ENCODE measurements around the gene ATRNL1. TPM values are rescaled to one million over a fixed set of nuclear protein-coding genes. Genes with fewer than 3 reads are reported as not detected.

The ATRNL1 gene
- total RNA-seq, 1 experiment from 2014 or later = 28.7 TPM

DNA sequence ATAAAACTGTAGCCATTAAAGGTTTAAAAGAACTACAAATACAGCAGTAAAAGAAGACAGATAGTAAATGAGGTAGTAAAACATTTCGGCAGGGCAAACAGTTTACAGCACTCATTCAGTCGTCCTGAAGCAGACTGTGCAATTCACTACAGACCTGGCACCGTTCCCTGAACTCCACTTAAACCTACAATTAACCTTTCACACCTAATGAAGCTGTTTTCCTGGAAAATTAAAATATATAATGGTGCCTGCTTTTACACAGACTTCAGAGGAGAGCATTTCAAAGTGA is 844.5 kb downstream of the ATRNL1 start (continued):
- TF ChIP-seq, protein P1, sequence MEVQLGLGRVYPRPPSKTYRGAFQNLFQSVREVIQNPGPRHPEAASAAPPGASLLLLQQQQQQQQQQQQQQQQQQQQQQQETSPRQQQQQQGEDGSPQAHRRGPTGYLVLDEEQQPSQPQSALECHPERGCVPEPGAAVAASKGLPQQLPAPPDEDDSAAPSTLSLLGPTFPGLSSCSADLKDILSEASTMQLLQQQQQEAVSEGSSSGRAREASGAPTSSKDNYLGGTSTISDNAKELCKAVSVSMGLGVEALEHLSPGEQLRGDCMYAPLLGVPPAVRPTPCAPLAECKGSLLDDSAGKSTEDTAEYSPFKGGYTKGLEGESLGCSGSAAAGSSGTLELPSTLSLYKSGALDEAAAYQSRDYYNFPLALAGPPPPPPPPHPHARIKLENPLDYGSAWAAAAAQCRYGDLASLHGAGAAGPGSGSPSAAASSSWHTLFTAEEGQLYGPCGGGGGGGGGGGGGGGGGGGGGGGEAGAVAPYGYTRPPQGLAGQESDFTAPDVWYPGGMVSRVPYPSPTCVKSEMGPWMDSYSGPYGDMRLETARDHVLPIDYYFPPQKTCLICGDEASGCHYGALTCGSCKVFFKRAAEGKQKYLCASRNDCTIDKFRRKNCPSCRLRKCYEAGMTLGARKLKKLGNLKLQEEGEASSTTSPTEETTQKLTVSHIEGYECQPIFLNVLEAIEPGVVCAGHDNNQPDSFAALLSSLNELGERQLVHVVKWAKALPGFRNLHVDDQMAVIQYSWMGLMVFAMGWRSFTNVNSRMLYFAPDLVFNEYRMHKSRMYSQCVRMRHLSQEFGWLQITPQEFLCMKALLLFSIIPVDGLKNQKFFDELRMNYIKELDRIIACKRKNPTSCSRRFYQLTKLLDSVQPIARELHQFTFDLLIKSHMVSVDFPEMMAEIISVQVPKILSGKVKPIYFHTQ (CRISPR knock-in tag; IDR thresholded peaks at IDR 0.05) = no peak
- TF ChIP-seq, protein P2, sequence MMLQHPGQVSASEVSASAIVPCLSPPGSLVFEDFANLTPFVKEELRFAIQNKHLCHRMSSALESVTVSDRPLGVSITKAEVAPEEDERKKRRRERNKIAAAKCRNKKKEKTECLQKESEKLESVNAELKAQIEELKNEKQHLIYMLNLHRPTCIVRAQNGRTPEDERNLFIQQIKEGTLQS (CRISPR knock-in tag; conservative IDR thresholded peaks at IDR 0.05) = no peak
- TF ChIP-seq SOX15 (CRISPR knock-in tag; IDR thresholded peaks at IDR 0.05) (no peak), ZNF317 (CRISPR knock-in tag; IDR thresholded peaks at IDR 0.05; ENCODE audit: borderline replicate concordance, low read depth) (no peak), ELF4 (CRISPR knock-in tag; IDR thresholded peaks at IDR 0.05; ENCODE audit: low read depth) (no peak), JAZF1 (CRISPR knock-in tag; IDR thresholded peaks at IDR 0.05) (no peak)
- TF ChIP-seq, protein P3, sequence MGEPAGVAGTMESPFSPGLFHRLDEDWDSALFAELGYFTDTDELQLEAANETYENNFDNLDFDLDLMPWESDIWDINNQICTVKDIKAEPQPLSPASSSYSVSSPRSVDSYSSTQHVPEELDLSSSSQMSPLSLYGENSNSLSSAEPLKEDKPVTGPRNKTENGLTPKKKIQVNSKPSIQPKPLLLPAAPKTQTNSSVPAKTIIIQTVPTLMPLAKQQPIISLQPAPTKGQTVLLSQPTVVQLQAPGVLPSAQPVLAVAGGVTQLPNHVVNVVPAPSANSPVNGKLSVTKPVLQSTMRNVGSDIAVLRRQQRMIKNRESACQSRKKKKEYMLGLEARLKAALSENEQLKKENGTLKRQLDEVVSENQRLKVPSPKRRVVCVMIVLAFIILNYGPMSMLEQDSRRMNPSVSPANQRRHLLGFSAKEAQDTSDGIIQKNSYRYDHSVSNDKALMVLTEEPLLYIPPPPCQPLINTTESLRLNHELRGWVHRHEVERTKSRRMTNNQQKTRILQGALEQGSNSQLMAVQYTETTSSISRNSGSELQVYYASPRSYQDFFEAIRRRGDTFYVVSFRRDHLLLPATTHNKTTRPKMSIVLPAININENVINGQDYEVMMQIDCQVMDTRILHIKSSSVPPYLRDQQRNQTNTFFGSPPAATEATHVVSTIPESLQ (CRISPR knock-in tag; IDR thresholded peaks at IDR 0.05) = no peak

DNA sequence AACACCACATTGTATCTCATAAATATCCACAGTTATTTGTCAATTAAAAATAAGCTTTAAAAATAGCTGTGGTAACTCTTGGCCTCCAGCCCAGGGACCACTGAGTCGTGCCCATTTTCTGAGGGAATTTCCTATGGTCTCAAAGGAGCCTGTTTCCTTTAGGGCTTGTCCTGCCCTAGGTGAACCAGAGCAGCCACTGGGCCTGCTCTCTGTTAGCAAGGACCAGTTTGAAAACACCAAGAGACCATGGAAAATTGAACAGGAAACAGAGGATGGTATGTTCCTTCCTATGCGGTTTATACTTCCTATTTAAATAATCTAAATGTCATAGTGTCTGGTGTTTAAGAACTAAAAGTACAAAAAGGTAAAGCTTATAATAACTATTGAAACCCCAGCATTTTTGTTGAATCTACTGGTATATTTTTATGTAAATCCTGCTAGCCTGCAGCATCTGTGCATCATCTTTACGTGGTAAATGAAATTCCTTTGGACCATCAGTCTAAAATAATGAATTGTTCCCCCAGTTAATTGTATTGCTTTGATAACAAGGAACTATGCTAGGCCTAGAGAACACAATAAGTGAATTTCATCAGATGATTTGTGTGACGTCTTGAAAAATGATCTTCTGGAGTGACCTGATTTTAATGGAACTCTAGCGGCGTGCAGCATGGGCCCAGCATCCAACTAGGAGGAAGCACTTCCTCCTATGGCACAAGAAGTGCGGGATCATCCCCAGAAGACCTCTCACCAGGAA is 846.1 kb downstream of the ATRNL1 start:
- Mint-ChIP-seq H3K9me3 (peaks cover 4% of the 10 kb centered on the region; the same call in 1 of the 2 replicates), H3K27ac (no peak overlapping the region), H3K4me3 (no peak overlapping the region), H3K36me3 (no peaks in the 10 kb centered on the region), H3K27me3 (ENCODE audit: low read depth) (no peaks in the 10 kb centered on the region), H3K4me1 (peaks cover 7% of the 10 kb centered on the region)
- ChIA-PET CTCF (interaction anchor here (1.0 kb wide), 1 partner anchor 9 kb away, joined by 3 read pairs; no protein-coding TSS in a partner anchor), POLR2A (no interaction called here)
- TF ChIP-seq, protein P4, sequence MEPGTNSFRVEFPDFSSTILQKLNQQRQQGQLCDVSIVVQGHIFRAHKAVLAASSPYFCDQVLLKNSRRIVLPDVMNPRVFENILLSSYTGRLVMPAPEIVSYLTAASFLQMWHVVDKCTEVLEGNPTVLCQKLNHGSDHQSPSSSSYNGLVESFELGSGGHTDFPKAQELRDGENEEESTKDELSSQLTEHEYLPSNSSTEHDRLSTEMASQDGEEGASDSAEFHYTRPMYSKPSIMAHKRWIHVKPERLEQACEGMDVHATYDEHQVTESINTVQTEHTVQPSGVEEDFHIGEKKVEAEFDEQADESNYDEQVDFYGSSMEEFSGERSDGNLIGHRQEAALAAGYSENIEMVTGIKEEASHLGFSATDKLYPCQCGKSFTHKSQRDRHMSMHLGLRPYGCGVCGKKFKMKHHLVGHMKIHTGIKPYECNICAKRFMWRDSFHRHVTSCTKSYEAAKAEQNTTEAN (CRISPR knock-in tag; IDR thresholded peaks at IDR 0.05) = no peak
- DNase-seq (ENCODE audit: low spot score) = no peak
- ATAC-seq = no peak

DNA sequence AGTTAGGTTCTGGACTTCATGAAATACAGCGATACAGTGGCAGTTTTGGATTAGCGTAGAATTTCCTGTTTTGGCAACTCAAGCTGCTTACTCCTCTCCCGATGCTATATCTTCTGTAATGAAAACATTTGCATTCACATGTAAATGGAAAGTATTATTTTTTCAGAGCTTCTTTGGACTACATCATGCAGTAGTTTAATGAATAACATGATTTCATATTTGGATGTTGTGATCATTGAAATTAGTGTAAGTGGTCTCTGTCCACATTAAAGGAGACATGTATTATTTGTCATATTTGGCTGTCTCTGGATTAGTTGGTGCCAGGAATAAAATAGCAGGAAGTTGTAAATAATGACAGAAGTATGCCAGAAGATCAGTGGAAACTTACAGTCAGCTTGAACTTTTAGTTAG is 848.2 kb downstream of the ATRNL1 start:
- H3K36me3 Mint-ChIP-seq = no peaks in the 10 kb centered on the region
- no peaks in the 10 kb centered on the region for H3K27me3 Mint-ChIP-seq (ENCODE audit: low read depth)
- CTCF ChIA-PET = interaction anchor here (1.1 kb wide), 1 partner anchor 38 kb away, joined by 3 read pairs; no protein-coding TSS in a partner anchor
- POLR2A ChIA-PET = no interaction called here
- no peak overlapping the region for H3K4me3 Mint-ChIP-seq
- H3K27ac Mint-ChIP-seq = no peak overlapping the region
- DNase-seq (ENCODE audit: low spot score) (no peak), ATAC-seq (no peak)
- peaks cover 4% of the 10 kb centered on the region; the same call in 1 of the 2 replicates for H3K9me3 Mint-ChIP-seq
- peaks cover 10% of the 10 kb centered on the region for H3K4me1 Mint-ChIP-seq
- TF ChIP-seq ZNF121 (CRISPR knock-in tag; IDR thresholded peaks at IDR 0.05) (no peak), PRRX2 (CRISPR knock-in tag; IDR thresholded peaks at IDR 0.05) (no peak), GTF2I (CRISPR knock-in tag; conservative IDR thresholded peaks at IDR 0.05) (no peak), TCF7 (CRISPR knock-in tag; IDR thresholded peaks at IDR 0.05; ENCODE audit: low read depth) (no peak), NR3C1 (CRISPR knock-in tag; conservative IDR thresholded peaks at IDR 0.05; ENCODE audit: low read depth) (no peak), ZNF232 (CRISPR knock-in tag; IDR thresholded peaks at IDR 0.05) (no peak), ESRRA (CRISPR knock-in tag; IDR thresholded peaks at IDR 0.05; ENCODE audit: borderline replicate concordance) (no peak), GABPB1 (CRISPR knock-in tag; IDR thresholded peaks at IDR 0.05) (no peak), NFATC4 (CRISPR knock-in tag; IDR thresholded peaks at IDR 0.05) (no peak), ELF4 (CRISPR knock-in tag; IDR thresholded peaks at IDR 0.05; ENCODE audit: low read depth) (no peak)
- TF ChIP-seq, protein P5, sequence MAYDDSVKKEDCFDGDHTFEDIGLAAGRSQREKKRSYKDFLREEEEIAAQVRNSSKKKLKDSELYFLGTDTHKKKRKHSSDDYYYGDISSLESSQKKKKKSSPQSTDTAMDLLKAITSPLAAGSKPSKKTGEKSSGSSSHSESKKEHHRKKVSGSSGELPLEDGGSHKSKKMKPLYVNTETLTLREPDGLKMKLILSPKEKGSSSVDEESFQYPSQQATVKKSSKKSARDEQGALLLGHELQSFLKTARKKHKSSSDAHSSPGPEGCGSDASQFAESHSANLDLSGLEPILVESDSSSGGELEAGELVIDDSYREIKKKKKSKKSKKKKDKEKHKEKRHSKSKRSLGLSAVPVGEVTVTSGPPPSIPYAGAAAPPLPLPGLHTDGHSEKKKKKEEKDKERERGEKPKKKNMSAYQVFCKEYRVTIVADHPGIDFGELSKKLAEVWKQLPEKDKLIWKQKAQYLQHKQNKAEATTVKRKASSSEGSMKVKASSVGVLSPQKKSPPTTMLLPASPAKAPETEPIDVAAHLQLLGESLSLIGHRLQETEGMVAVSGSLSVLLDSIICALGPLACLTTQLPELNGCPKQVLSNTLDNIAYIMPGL (CRISPR knock-in tag; IDR thresholded peaks at IDR 0.05) = no peak
- TF ChIP-seq, protein P6, sequence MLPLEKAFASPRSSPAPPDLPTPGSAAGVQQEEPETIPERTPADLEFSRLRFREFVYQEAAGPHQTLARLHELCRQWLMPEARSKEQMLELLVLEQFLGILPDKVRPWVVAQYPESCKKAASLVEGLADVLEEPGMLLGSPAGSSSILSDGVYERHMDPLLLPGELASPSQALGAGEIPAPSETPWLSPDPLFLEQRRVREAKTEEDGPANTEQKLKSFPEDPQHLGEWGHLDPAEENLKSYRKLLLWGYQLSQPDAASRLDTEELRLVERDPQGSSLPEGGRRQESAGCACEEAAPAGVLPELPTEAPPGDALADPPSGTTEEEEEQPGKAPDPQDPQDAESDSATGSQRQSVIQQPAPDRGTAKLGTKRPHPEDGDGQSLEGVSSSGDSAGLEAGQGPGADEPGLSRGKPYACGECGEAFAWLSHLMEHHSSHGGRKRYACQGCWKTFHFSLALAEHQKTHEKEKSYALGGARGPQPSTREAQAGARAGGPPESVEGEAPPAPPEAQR (CRISPR knock-in tag; IDR thresholded peaks at IDR 0.05) = no peak
- TF ChIP-seq, protein P7, sequence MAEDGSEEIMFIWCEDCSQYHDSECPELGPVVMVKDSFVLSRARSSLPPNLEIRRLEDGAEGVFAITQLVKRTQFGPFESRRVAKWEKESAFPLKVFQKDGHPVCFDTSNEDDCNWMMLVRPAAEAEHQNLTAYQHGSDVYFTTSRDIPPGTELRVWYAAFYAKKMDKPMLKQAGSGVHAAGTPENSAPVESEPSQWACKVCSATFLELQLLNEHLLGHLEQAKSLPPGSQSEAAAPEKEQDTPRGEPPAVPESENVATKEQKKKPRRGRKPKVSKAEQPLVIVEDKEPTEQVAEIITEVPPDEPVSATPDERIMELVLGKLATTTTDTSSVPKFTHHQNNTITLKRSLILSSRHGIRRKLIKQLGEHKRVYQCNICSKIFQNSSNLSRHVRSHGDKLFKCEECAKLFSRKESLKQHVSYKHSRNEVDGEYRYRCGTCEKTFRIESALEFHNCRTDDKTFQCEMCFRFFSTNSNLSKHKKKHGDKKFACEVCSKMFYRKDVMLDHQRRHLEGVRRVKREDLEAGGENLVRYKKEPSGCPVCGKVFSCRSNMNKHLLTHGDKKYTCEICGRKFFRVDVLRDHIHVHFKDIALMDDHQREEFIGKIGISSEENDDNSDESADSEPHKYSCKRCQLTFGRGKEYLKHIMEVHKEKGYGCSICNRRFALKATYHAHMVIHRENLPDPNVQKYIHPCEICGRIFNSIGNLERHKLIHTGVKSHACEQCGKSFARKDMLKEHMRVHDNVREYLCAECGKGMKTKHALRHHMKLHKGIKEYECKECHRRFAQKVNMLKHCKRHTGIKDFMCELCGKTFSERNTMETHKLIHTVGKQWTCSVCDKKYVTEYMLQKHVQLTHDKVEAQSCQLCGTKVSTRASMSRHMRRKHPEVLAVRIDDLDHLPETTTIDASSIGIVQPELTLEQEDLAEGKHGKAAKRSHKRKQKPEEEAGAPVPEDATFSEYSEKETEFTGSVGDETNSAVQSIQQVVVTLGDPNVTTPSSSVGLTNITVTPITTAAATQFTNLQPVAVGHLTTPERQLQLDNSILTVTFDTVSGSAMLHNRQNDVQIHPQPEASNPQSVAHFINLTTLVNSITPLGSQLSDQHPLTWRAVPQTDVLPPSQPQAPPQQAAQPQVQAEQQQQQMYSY (CRISPR knock-in tag; IDR thresholded peaks at IDR 0.05) = no peak
